PC-3 (cell line): ENCODE data around the gene RSAD2. TPM values are rescaled to one million over a fixed set of nuclear protein-coding genes. Genes with fewer than 3 reads are reported as not detected.
A peak's percentile ranks its signal among the peaks of the same experiment; 100 is the strongest.

Experiments used
- ATAC-seq: fragments of 200-7000 bp; cut with Tn5 transposase; 2 replicates; pipeline ENCODE4 v1.9.1; 2020; ENCODE audit warnings: mild to moderate bottlenecking, moderate library complexity
- BruUV-seq: library from RNA; stranded (reverse); fragments of 400-500 nt; replicated peaks from 2 replicates; lab custom pipeline; 2021; lab: Mats Ljungman, UMichigan
- CTCF ChIA-PET: fragments of 300-600 bp; sonication (Branson Sonifier 250); formaldehyde crosslinking; loops from one replicate; lab custom pipeline; 2022; ENCODE audit warnings: antibody characterized with exemption; lab: Charles Lee
- POLR2A ChIA-PET: fragments of 300-600 bp; sonication (Branson Sonifier 250); formaldehyde crosslinking; loops from one replicate; lab custom pipeline; 2022; ENCODE audit warnings: antibody characterized with exemption; ENCODE audit not compliant: unreplicated experiment; lab: Charles Lee
- DNase-seq: peaks from one replicate; pipeline ENCODE4 v3.0.0-alpha.2; 2015
- H2AFZ ChIP-seq: fragments of 300-600 bp; sonication (generic); 2 replicates; pipeline ENCODE4 v1.6.0; 2016; ENCODE audit warnings: antibody characterized with exemption, low read length
- H3F3A ChIP-seq: fragments of 300-600 bp; sonication (generic); one replicate; pipeline ENCODE4 v1.6.0; 2017; ENCODE audit warnings: antibody characterized with exemption, low read length, control low read depth, mild to moderate bottlenecking; ENCODE audit not compliant: unreplicated experiment
- H3K27ac ChIP-seq: fragments of 300-600 bp; sonication (generic); 2 replicates; pipeline ENCODE4 v1.5.1; 2016; ENCODE audit warnings: mild to moderate bottlenecking, low read length
- H3K27me3 ChIP-seq: fragments of 300-600 bp; sonication (generic); 2 replicates; pipeline ENCODE4 v1.6.1; 2016; ENCODE audit warnings: low read length, mixed read lengths
- H3K36me3 ChIP-seq: fragments of 300-600 bp; sonication (generic); 2 replicates; pipeline ENCODE4 v1.6.1; 2016; ENCODE audit warnings: low read depth, mixed run types, low read length, mixed read lengths
- H3K4me1 ChIP-seq: fragments of 300-600 bp; sonication (generic); 2 replicates; pipeline ENCODE4 v1.5.1; 2016; ENCODE audit warnings: low read length; ENCODE audit not compliant: insufficient read depth
- H3K4me2 ChIP-seq: fragments of 300-600 bp; sonication (generic); 2 replicates; pipeline ENCODE4 v1.6.0; 2016; ENCODE audit warnings: low read length
- H3K4me3 ChIP-seq: fragments of 300-600 bp; sonication (generic); 2 replicates; pipeline ENCODE4 v1.5.1; 2016; ENCODE audit warnings: mild to moderate bottlenecking, low read length, mixed read lengths
- H3K79me2 ChIP-seq: fragments of 300-600 bp; sonication (generic); 2 replicates; pipeline ENCODE4 v1.6.1; 2017; ENCODE audit warnings: low read length, mixed read lengths
- H3K9ac ChIP-seq: fragments of 300-600 bp; sonication (generic); 2 replicates; pipeline ENCODE4 v1.6.0; 2016; ENCODE audit warnings: mild to moderate bottlenecking, low read length
- H3K9me2 ChIP-seq: fragments of 300-600 bp; sonication (generic); replicated peaks from 2 replicates; pipeline ENCODE4 v1.6.1; 2016; ENCODE audit warnings: mixed run types, low read length, mixed read lengths
- H3K9me3 ChIP-seq: fragments of 300-600 bp; sonication (generic); 2 replicates; pipeline ENCODE4 v1.6.1; 2016; ENCODE audit warnings: low read length, mixed read lengths
- H4K20me1 ChIP-seq: fragments of 300-600 bp; sonication (generic); 2 replicates; pipeline ENCODE4 v1.6.1; 2016; ENCODE audit warnings: low read length, mixed read lengths
- CTCF ChIP-seq: fragments of 300-600 bp; sonication (generic); conservative IDR thresholded peaks from 2 replicates; pipeline ENCODE4 v1.5.1; 2017; ENCODE audit warnings: antibody characterized with exemption, low read depth, mild to moderate bottlenecking, low read length
- EZH2 ChIP-seq: fragments of 300-600 bp; sonication (generic); IDR thresholded peaks from one replicate; pipeline ENCODE4 v1.6.1; 2017; ENCODE audit warnings: antibody characterized with exemption, mild to moderate bottlenecking, low read length; ENCODE audit not compliant: unreplicated experiment
- EZH2phosphoT487 ChIP-seq: fragments of 300-600 bp; sonication (generic); IDR thresholded peaks from 2 replicates; pipeline ENCODE4 v1.6.1; 2018; ENCODE audit warnings: mild to moderate bottlenecking, antibody characterized with exemption, low read length, borderline replicate concordance
- intact Hi-C: fragments of 100-400 bp; cut with micrococcal nuclease; formaldehyde crosslinking; loops from 2 replicates; pipeline ENCODE4 v1.9.0; 2023
- total RNA-seq: library from RNA; depleted of rRNA; stranded (reverse); fragments of >200 nt; gene quantifications from 2 replicates; pipeline ENCODE4 v1.2.3, GENCODE V29; 2014

Gene RSAD2
- total RNA-seq, 1 experiment from 2014 or later: 2.1 TPM

GRCh38 chr2:6908291-6908690 is 30.7 kb downstream of the RSAD2 start:
- Histone ChIP-seq H3K4me2 (no peak overlapping the region), H3K27me3 (no peaks in the 10 kb centered on the region), H3K9ac (no peak overlapping the region), H3K4me3 (no peak overlapping the region), H3F3A (no peaks in the 10 kb centered on the region), H4K20me1 (no peaks in the 10 kb centered on the region), H3K27ac (no peak overlapping the region), H3K9me2 (no peaks in the 10 kb centered on the region), H3K4me1 (peaks cover 2% of the 10 kb centered on the region), H3K9me3 (no peaks in the 10 kb centered on the region), H3K36me3 (no peaks in the 10 kb centered on the region), H2AFZ (no peak overlapping the region), H3K79me2 (no peaks in the 10 kb centered on the region)
- no peak for DNase-seq
- intact Hi-C loops: no loop called here
- CTCF ChIA-PET: no interaction called here
- no peak for ATAC-seq
- no TSS peak for BruUV-seq
- TF ChIP-seq EZH2phosphoT487: no peak
- TF ChIP-seq CTCF: no peak
- no peak for TF ChIP-seq EZH2
- POLR2A ChIA-PET: no interaction called here

DNA sequence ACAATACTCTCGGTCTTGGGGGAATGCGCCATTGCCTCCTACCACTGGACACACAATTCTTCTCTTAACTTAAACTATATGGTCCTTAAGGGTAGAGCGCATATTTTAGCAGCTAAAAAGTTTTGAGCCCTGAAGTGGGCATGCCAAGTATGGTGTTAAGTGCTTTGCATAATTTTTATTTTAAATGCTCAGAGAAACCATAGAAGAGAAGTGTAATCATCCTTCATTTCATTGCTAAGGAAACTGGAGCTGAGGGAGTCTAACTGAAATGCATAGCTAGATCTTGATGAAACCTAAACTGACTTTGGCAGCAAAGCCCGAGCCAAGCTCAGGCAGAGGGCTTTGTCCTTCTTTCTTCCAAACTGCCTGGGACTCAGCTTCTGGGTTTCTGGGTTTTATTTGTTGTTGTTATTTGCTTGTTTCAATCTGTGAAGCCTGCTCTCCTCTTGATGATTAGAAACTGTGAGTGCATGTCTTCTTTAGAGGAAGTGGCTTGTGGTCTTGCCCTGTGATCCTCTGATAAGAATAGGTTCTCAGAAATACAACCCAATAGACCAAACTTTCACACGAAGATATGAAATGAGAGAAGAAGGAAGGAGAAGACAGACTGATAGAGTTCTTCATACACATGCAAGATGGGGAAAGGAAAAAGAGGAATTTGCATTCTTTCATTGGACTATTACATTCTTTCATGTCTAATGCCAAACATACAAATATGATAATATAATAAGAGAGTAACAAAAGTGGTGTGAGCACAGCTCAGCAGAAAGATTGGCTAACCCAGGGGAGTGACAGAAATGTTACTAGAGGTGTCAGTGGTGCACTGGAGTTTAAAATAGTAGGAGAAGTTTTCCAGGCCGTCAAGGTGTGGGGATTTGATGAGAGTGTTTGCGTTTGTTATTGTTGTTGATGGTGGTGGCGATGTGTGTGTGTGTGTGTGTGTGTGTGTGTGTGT is 32.1 kb downstream of the RSAD2 start:
- Histone ChIP-seq H3K4me1 (peaks cover 16% of the 10 kb centered on the region), H3K9me2 (no peaks in the 10 kb centered on the region), H3K4me3 (no peak overlapping the region), H3K4me2 (no peak overlapping the region), H2AFZ (no peak overlapping the region), H4K20me1 (no peaks in the 10 kb centered on the region), H3K9me3 (no peaks in the 10 kb centered on the region), H3K27ac (no peak overlapping the region), H3K9ac (no peak overlapping the region), H3F3A (no peaks in the 10 kb centered on the region), H3K36me3 (no peaks in the 10 kb centered on the region), H3K27me3 (no peaks in the 10 kb centered on the region), H3K79me2 (no peaks in the 10 kb centered on the region)
- intact Hi-C loops: no loop called here
- ATAC-seq: no peak
- TF ChIP-seq CTCF (no peak), EZH2 (no peak), EZH2phosphoT487 (no peak)
- CTCF ChIA-PET: no interaction called here
- no TSS peak for BruUV-seq
- POLR2A ChIA-PET: no interaction called here
- DNase-seq: no peak

- ATAC-seq (peak; percentile 16; the same call in 1 of the 2 replicates), DNase-seq (no peak)
- Histone ChIP-seq H3K27ac (no peak overlapping the region), H3K4me1 (peaks cover 23% of the 10 kb centered on the region), H3K4me2 (no peak overlapping the region), H3K79me2 (no peaks in the 10 kb centered on the region), H3K9me3 (no peaks in the 10 kb centered on the region), H3K9me2 (no peaks in the 10 kb centered on the region), H3K4me3 (no peak overlapping the region), H3K27me3 (no peaks in the 10 kb centered on the region), H2AFZ (no peak overlapping the region), H3F3A (no peaks in the 10 kb centered on the region), H4K20me1 (no peaks in the 10 kb centered on the region), H3K36me3 (no peaks in the 10 kb centered on the region), H3K9ac (no peak overlapping the region)
- ChIA-PET CTCF (no interaction called here), POLR2A (no interaction called here)
- intact Hi-C loops: no loop called here
- TF ChIP-seq EZH2phosphoT487 (no peak), CTCF (no peak), EZH2 (no peak)
- BruUV-seq: no TSS peak
These were observed 34.1 kb downstream of the RSAD2 start for GRCh38 chr2:6911721-6912120.
